PC-3 (cell line): ENCODE data around the gene HOXC11. TPM values are rescaled to one million over a fixed set of nuclear protein-coding genes. Genes with fewer than 3 reads are reported as not detected.
A peak's percentile ranks its signal among the peaks of the same experiment; 100 is the strongest.

Experiments used
- ATAC-seq: fragments of 200-7000 bp; cut with Tn5 transposase; 2 replicates; pipeline ENCODE4 v1.9.1; 2020; ENCODE audit warnings: mild to moderate bottlenecking, moderate library complexity
- BruUV-seq: library from RNA; stranded (reverse); fragments of 400-500 nt; replicated peaks from 2 replicates; lab custom pipeline; 2021; lab: Mats Ljungman, UMichigan
- CTCF ChIA-PET: fragments of 300-600 bp; sonication (Branson Sonifier 250); formaldehyde crosslinking; loops from one replicate; lab custom pipeline; 2022; ENCODE audit warnings: antibody characterized with exemption; lab: Charles Lee
- POLR2A ChIA-PET: fragments of 300-600 bp; sonication (Branson Sonifier 250); formaldehyde crosslinking; loops from one replicate; lab custom pipeline; 2022; ENCODE audit warnings: antibody characterized with exemption; ENCODE audit not compliant: unreplicated experiment; lab: Charles Lee
- DNase-seq: peaks from one replicate; pipeline ENCODE4 v3.0.0-alpha.2; 2015
- H2AFZ ChIP-seq: fragments of 300-600 bp; sonication (generic); 2 replicates; pipeline ENCODE4 v1.6.0; 2016; ENCODE audit warnings: antibody characterized with exemption, low read length
- H3F3A ChIP-seq: fragments of 300-600 bp; sonication (generic); one replicate; pipeline ENCODE4 v1.6.0; 2017; ENCODE audit warnings: antibody characterized with exemption, low read length, control low read depth, mild to moderate bottlenecking; ENCODE audit not compliant: unreplicated experiment
- H3K27ac ChIP-seq: fragments of 300-600 bp; sonication (generic); 2 replicates; pipeline ENCODE4 v1.5.1; 2016; ENCODE audit warnings: mild to moderate bottlenecking, low read length
- H3K27me3 ChIP-seq: fragments of 300-600 bp; sonication (generic); 2 replicates; pipeline ENCODE4 v1.6.1; 2016; ENCODE audit warnings: low read length, mixed read lengths
- H3K36me3 ChIP-seq: fragments of 300-600 bp; sonication (generic); 2 replicates; pipeline ENCODE4 v1.6.1; 2016; ENCODE audit warnings: low read depth, mixed run types, low read length, mixed read lengths
- H3K4me1 ChIP-seq: fragments of 300-600 bp; sonication (generic); 2 replicates; pipeline ENCODE4 v1.5.1; 2016; ENCODE audit warnings: low read length; ENCODE audit not compliant: insufficient read depth
- H3K4me2 ChIP-seq: fragments of 300-600 bp; sonication (generic); 2 replicates; pipeline ENCODE4 v1.6.0; 2016; ENCODE audit warnings: low read length
- H3K4me3 ChIP-seq: fragments of 300-600 bp; sonication (generic); 2 replicates; pipeline ENCODE4 v1.5.1; 2016; ENCODE audit warnings: mild to moderate bottlenecking, low read length, mixed read lengths
- H3K79me2 ChIP-seq: fragments of 300-600 bp; sonication (generic); 2 replicates; pipeline ENCODE4 v1.6.1; 2017; ENCODE audit warnings: low read length, mixed read lengths
- H3K9ac ChIP-seq: fragments of 300-600 bp; sonication (generic); 2 replicates; pipeline ENCODE4 v1.6.0; 2016; ENCODE audit warnings: mild to moderate bottlenecking, low read length
- H3K9me2 ChIP-seq: fragments of 300-600 bp; sonication (generic); replicated peaks from 2 replicates; pipeline ENCODE4 v1.6.1; 2016; ENCODE audit warnings: mixed run types, low read length, mixed read lengths
- H3K9me3 ChIP-seq: fragments of 300-600 bp; sonication (generic); 2 replicates; pipeline ENCODE4 v1.6.1; 2016; ENCODE audit warnings: low read length, mixed read lengths
- H4K20me1 ChIP-seq: fragments of 300-600 bp; sonication (generic); 2 replicates; pipeline ENCODE4 v1.6.1; 2016; ENCODE audit warnings: low read length, mixed read lengths
- CTCF ChIP-seq: fragments of 300-600 bp; sonication (generic); conservative IDR thresholded peaks from 2 replicates; pipeline ENCODE4 v1.5.1; 2017; ENCODE audit warnings: antibody characterized with exemption, low read depth, mild to moderate bottlenecking, low read length
- EZH2 ChIP-seq: fragments of 300-600 bp; sonication (generic); IDR thresholded peaks from one replicate; pipeline ENCODE4 v1.6.1; 2017; ENCODE audit warnings: antibody characterized with exemption, mild to moderate bottlenecking, low read length; ENCODE audit not compliant: unreplicated experiment
- EZH2phosphoT487 ChIP-seq: fragments of 300-600 bp; sonication (generic); IDR thresholded peaks from 2 replicates; pipeline ENCODE4 v1.6.1; 2018; ENCODE audit warnings: mild to moderate bottlenecking, antibody characterized with exemption, low read length, borderline replicate concordance
- intact Hi-C: fragments of 100-400 bp; cut with micrococcal nuclease; formaldehyde crosslinking; loops from 2 replicates; pipeline ENCODE4 v1.9.0; 2023
- total RNA-seq: library from RNA; depleted of rRNA; stranded (reverse); fragments of >200 nt; gene quantifications from 2 replicates; pipeline ENCODE4 v1.2.3, GENCODE V29; 2014

HOXC11 gene
- total RNA-seq, 1 experiment from 2014 or later = 0.84 TPM

- ChIA-PET CTCF (interaction anchor here (0.5 to 0.7 kb wide), 2 partner anchors 10 to 13 kb away, joined by 3 to 13 read pairs; partner anchors contain the start of genes HOXC10 and HOXC8), POLR2A (interaction anchor here (0.6 kb wide), 1 partner anchor 56 kb away, joined by 6 read pairs; no protein-coding TSS in a partner anchor)
- no peaks in the 10 kb centered on the region for H3K9me3 ChIP-seq
- H3K4me1 ChIP-seq = peaks cover 37% of the 10 kb centered on the region
- intact Hi-C loops = no loop called here
- BruUV-seq = no TSS peak
- ATAC-seq (peak; percentile 70), DNase-seq (peak; percentile 83)
- peak overlapping the region; percentile 94 for H3K9ac ChIP-seq
- H3K36me3 ChIP-seq = no peaks in the 10 kb centered on the region
- no peaks in the 10 kb centered on the region for H3K9me2 ChIP-seq
- H3K79me2 ChIP-seq = peaks cover 81% of the 10 kb centered on the region
- H3K27ac ChIP-seq = peak overlapping the region; percentile 86
- H3K27me3 ChIP-seq = no peaks in the 10 kb centered on the region
- H2AFZ ChIP-seq = peak overlapping the region; percentile 80
- peak overlapping the region; percentile 98 for H3K4me2 ChIP-seq
- peak overlapping the region; percentile 78 for H3K4me3 ChIP-seq
- TF ChIP-seq EZH2 (no peak), CTCF (no peak), EZH2phosphoT487 (no peak)
- H3F3A ChIP-seq = no peaks in the 10 kb centered on the region
- H4K20me1 ChIP-seq = no peaks in the 10 kb centered on the region
Observed at GRCh38 chr12:53995378-53996239, 22.7 kb downstream of the HOXC11 start.

GRCh38 chr12:53996240-53997203 lies 23.6 kb downstream of the HOXC11 start:
- Histone ChIP-seq H3K79me2 (peaks cover 72% of the 10 kb centered on the region), H3K9me3 (no peaks in the 10 kb centered on the region), H3K27ac (peak overlapping the region; percentile 86), H2AFZ (peak overlapping the region; percentile 80), H3K4me3 (peak overlapping the region; percentile 78), H4K20me1 (no peaks in the 10 kb centered on the region), H3K36me3 (no peaks in the 10 kb centered on the region), H3K4me1 (peaks cover 28% of the 10 kb centered on the region), H3K9ac (peak overlapping the region; percentile 94), H3K4me2 (peak overlapping the region; percentile 98), H3K27me3 (no peaks in the 10 kb centered on the region), H3K9me2 (no peaks in the 10 kb centered on the region), H3F3A (no peaks in the 10 kb centered on the region)
- no peak for TF ChIP-seq EZH2
- TF ChIP-seq CTCF = no peak
- no peak for TF ChIP-seq EZH2phosphoT487
- DNase-seq (no peak), ATAC-seq (peak; percentile 8)
- TSS peak; percentile 75 for BruUV-seq
- intact Hi-C loops = no loop called here
- ChIA-PET CTCF (interaction anchor here (0.5 to 0.7 kb wide), 2 partner anchors 11 to 12 kb away, joined by 3 to 13 read pairs; partner anchors contain the start of genes HOXC10 and HOXC8), POLR2A (no interaction called here)
